Measurements from ENCODE around the gene TLK1.

TLK1 gene
- long read RNA-seq, full-length matches to known transcripts = 22 of 60 reads
- long read RNA-seq, partial matches to known transcripts = 30 of 60 reads
- long read RNA-seq, other reads (novel, unspliced or antisense) = 8 of 60 reads

DNA sequence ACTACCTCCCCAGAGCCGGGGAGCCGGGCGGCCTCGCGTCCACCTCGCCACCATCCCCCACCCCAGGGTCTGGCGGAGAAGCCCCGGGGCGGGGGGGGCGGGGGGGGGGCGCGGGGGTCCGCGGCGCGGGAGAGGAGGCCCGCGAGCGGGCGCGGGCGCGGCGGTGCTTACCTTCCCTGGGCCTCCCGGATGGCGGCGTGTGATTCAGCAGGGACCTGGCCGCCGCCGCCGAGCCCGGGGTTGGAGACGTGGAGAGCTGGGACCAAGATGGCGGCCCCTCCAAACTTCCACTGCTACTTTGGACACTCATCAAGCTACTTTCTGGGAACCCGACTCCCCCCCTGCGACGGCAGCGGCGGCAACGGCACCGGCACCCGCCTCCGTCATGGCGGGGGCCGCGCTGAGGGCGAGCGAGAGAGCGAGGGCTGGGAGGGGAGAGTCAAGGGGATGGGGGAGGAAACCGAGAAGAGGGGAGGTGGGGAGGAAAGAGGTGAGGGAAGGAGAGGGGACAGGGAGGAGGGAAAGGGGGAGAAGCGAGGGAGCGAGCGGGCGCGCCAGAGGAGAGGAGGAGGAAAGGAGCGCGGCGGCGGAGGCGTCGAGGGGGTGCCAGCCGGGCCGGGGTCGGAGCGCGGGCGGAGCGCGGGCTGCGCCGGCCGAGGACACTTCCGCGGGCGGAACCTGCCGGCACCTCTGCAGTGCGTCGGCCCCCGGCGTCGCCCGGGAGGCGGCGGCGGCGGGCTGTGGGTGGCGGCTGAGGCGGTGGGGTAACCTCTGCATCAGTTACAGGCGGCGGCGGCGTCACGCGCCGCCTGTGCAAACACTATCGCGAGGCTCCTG lies at the start of gene TLK1:
Gene TLK1 (minus strand): TSS at position 775 of the 837 bp plus-strand sequence. CDS start 465 bp downstream, at position 310.
- DNase-seq (ENCODE audit: low read depth in 1 of 2, low spot score in 1 of 2) = peak; percentile 54 to 81
- Histone ChIP-seq H3K27me3 (ENCODE audit: insufficient read depth, poor library complexity, severe bottlenecking) (no peaks in the 10 kb centered on the region), H3K4me3 (replicated peaks; ENCODE audit: insufficient read depth, low read length) (peak within 1 kb of the TSS; percentile 91), H3K27ac (replicated peaks) (peak within 1 kb of the TSS; percentile 99)
- TF ChIP-seq GABPA (IDR thresholded peaks at IDR 0.05; ENCODE audit: low read depth) (no peak), SPI1 (IDR thresholded peaks at IDR 0.05; ENCODE audit: borderline replicate concordance, low read depth) (no peak), REST (IDR thresholded peaks at IDR 0.05; ENCODE audit: insufficient replicate concordance, low read depth) (peak; percentile 19)

DNA sequence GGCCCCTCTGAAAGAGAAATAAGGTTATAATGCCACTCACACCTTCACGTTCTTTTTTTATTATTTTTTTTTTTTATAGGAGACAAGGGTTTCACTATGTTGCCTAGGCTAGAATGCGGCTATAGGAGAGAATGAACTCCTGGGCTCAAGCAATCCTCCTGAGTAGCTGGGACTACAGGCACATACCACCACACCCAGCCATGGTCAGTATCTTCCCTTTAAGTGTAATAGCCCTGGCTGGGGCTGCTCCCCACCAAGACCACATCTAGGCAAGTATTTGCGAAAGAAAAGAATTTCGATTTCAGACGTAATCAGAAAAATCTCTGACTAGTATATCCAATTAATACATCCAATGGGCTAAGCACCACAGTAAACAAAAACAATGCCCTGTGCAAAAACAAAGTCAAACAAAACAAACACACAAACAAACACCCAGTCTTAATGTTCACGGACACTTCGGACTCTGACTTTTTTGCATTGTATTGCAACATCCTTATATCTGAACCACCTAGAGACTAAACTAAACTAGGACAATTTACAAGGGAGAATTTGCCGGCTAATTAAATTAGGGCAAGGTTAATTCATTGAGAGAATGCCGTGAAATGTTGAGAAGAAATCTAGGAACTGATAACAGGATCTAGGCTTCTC lies 49.6 kb upstream of the TLK1 start:
- H3K4me3 ChIP-seq (replicated peaks; ENCODE audit: insufficient read depth, low read length) = no peak overlapping the region
- H3K27me3 ChIP-seq (ENCODE audit: insufficient read depth, poor library complexity, severe bottlenecking) = no peaks in the 10 kb centered on the region
- H3K27ac ChIP-seq (replicated peaks) = no peak overlapping the region
- TF ChIP-seq REST (IDR thresholded peaks at IDR 0.05; ENCODE audit: insufficient replicate concordance, low read depth) (no peak), GABPA (IDR thresholded peaks at IDR 0.05; ENCODE audit: low read depth) (no peak), SPI1 (IDR thresholded peaks at IDR 0.05; ENCODE audit: borderline replicate concordance, low read depth) (no peak), POLR2AphosphoS5 (IDR thresholded peaks at IDR 0.05; ENCODE audit: low read depth) (no peak), CTCF (IDR thresholded peaks at IDR 0.05; ENCODE audit: insufficient read depth, low read length) (no peak)
- DNase-seq (ENCODE audit: low read depth in 1 of 2, low spot score in 1 of 2) = no peak

GRCh38 chr2:171208657-171209056 lies 48.0 kb upstream of the TLK1 start:
- no peak for DNase-seq (ENCODE audit: low read depth in 1 of 2, low spot score in 1 of 2)
- Histone ChIP-seq H3K27ac (replicated peaks) (no peak overlapping the region), H3K4me3 (replicated peaks; ENCODE audit: insufficient read depth, low read length) (no peak overlapping the region), H3K27me3 (ENCODE audit: insufficient read depth, poor library complexity, severe bottlenecking) (no peaks in the 10 kb centered on the region)
- no peak for TF ChIP-seq REST (IDR thresholded peaks at IDR 0.05; ENCODE audit: insufficient replicate concordance, low read depth)
- no peak for TF ChIP-seq POLR2AphosphoS5 (IDR thresholded peaks at IDR 0.05; ENCODE audit: low read depth)
- TF ChIP-seq SPI1 (IDR thresholded peaks at IDR 0.05; ENCODE audit: borderline replicate concordance, low read depth) = no peak
- TF ChIP-seq CTCF (IDR thresholded peaks at IDR 0.05; ENCODE audit: insufficient read depth, low read length) = no peak
- no peak for TF ChIP-seq GABPA (IDR thresholded peaks at IDR 0.05; ENCODE audit: low read depth)

Measured in HL-60 (cell line).